AG04450 (cell line): ENCODE results near the gene GPR78. TPM values are rescaled to one million over a fixed set of nuclear protein-coding genes. Genes with fewer than 3 reads are reported as not detected.

ENCODE experiments used
- CTCF ChIA-PET: fragments of 300-600, 350-600 bp; formaldehyde crosslinking; extraction: SDS; loops from one replicate; lab custom pipeline; 2022; ENCODE audit warnings: antibody characterized with exemption, inconsistent platforms; lab: Charles Lee
- POLR2A ChIA-PET: fragments of 350-600 bp; formaldehyde crosslinking; extraction: SDS; loops from one replicate; lab custom pipeline; 2021; ENCODE audit warnings: antibody characterized with exemption, inconsistent platforms; lab: Yijun Ruan, JAX
- DNase-seq: peaks from one replicate; pipeline ENCODE4 v3.0.0-alpha.2; 2011; ENCODE audit warnings: low read depth, low spot score
- H3K27ac ChIP-seq: one replicate; pipeline ENCODE4 v1.5.1; 2012; ENCODE audit warnings: low read depth, low read length, control low read depth
- H3K27me3 ChIP-seq: one replicate; pipeline ENCODE4 v1.6.0; 2012; ENCODE audit warnings: low read length; ENCODE audit not compliant: control insufficient read depth, insufficient read depth
- H3K4me3 ChIP-seq: 2 replicates; pipeline ENCODE4 v1.5.1; 2011; ENCODE audit warnings: mild to moderate bottlenecking, low read depth, low read length, control low read depth
- H3K9me3 ChIP-seq: 2 replicates; pipeline ENCODE4 v1.5.1; 2012; ENCODE audit warnings: low read length; ENCODE audit not compliant: control insufficient read depth, insufficient read depth
- CTCF ChIP-seq: IDR thresholded peaks from 2 replicates; pipeline ENCODE4 v1.5.1; 2011; ENCODE audit warnings: low read depth, low read length, control low read depth, inconsistent platforms
- polyA plus RNA-seq: library from polyadenylated mRNA; depleted of rRNA; stranded (reverse); fragments of >200 nt; gene quantifications from 2 replicates; pipeline ENCODE4 v1.2.3, GENCODE V29; 2011

The GPR78 gene
- polyA plus RNA-seq, 1 experiment: 0.07 TPM

GRCh38 chr4:8595237-8596087 is 15.3 kb downstream of the GPR78 start:
- no peak for DNase-seq
- Histone ChIP-seq H3K9me3 (no peaks in the 10 kb centered on the region; the same call in 1 of the 2 replicates), H3K27me3 (peaks cover 46% of the 10 kb centered on the region), H3K27ac (no peak overlapping the region), H3K4me3 (no peak overlapping the region)
- ChIA-PET CTCF (interaction anchor here (0.6 to 1.4 kb wide), 7 partner anchors 55 to 600 kb away, joined by 3 to 9 read pairs (median 3); no protein-coding TSS in a partner anchor), POLR2A (no interaction called here)
- TF ChIP-seq CTCF: no peak

- H3K4me3 ChIP-seq: no peak overlapping the region
- no peak for DNase-seq
- peaks cover 32% of the 10 kb centered on the region for H3K27me3 ChIP-seq
- no peak overlapping the region for H3K27ac ChIP-seq
- ChIA-PET CTCF (interaction anchor here (0.8 kb wide), 1 partner anchor 125 kb away, joined by 3 read pairs; no protein-coding TSS in a partner anchor), POLR2A (no interaction called here)
- no peaks in the 10 kb centered on the region; the same call in 1 of the 2 replicates for H3K9me3 ChIP-seq
- no peak for TF ChIP-seq CTCF
These were observed 16.7 kb downstream of the GPR78 start for GRCh38 chr4:8596891-8597290.

GRCh38 chr4:8597319-8597718 is 17.1 kb downstream of the GPR78 start:
- TF ChIP-seq CTCF: no peak
- H3K9me3 ChIP-seq: no peaks in the 10 kb centered on the region; the same call in 1 of the 2 replicates
- H3K4me3 ChIP-seq: no peak overlapping the region
- H3K27me3 ChIP-seq: peaks cover 28% of the 10 kb centered on the region
- no peak for DNase-seq
- CTCF ChIA-PET: interaction anchor here (0.8 kb wide), 1 partner anchor 125 kb away, joined by 3 read pairs; no protein-coding TSS in a partner anchor
- POLR2A ChIA-PET: no interaction called here
- no peak overlapping the region for H3K27ac ChIP-seq

GRCh38 chr4:8597791-8598190 is 17.6 kb downstream of the GPR78 start:
- Histone ChIP-seq H3K9me3 (no peaks in the 10 kb centered on the region; the same call in 1 of the 2 replicates), H3K27ac (no peak overlapping the region), H3K4me3 (no peak overlapping the region), H3K27me3 (peaks cover 24% of the 10 kb centered on the region)
- TF ChIP-seq CTCF: no peak
- POLR2A ChIA-PET: no interaction called here
- DNase-seq: no peak
- CTCF ChIA-PET: interaction anchor here (2.0 kb wide), 1 partner anchor 9 kb away, joined by 10 read pairs; no protein-coding TSS in a partner anchor
